OCI-LY1 (cell line): ENCODE measurements around the gene CCR7.

Experiments used
- EZH2 ChIP-seq: fragments of 200-600 bp; sonication (generic), shearing (Covaris generic); IDR thresholded peaks from 2 replicates; pipeline ENCODE4 v1.8.0; 2017; ENCODE audit warnings: borderline replicate concordance, mixed run types, mild to moderate bottlenecking, antibody characterized with exemption, low read length, moderate library complexity, mixed read lengths
- TF ChIP-seq, protein P1 (sequence below): fragments of 200-600 bp; sonication (generic), shearing (Covaris generic); IDR thresholded peaks from 2 replicates; pipeline ENCODE4 v1.5.1; 2017; ENCODE audit warnings: mild to moderate bottlenecking, antibody characterized with exemption, low read length, moderate library complexity, mixed read lengths

DNA sequence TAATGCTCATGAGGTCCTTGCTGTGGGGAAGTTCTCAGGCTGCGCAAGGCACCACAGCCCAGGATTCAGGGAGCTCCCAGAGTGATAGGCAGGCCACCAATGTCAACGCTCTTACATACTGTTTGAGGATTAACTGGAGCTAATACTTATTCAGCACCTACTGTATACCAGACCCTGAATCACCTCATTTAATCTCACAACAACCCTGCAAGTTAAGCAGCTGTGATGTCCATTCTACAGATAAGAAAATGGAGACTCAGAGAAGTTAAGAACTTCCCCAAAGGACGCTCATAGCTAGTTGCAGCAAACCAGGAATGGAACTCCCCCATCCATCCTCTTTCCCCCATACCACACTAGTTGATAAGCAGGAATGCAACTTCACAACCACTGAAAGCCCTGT is 25.5 kb upstream of the CCR7 start:
- TF ChIP-seq, protein P1, sequence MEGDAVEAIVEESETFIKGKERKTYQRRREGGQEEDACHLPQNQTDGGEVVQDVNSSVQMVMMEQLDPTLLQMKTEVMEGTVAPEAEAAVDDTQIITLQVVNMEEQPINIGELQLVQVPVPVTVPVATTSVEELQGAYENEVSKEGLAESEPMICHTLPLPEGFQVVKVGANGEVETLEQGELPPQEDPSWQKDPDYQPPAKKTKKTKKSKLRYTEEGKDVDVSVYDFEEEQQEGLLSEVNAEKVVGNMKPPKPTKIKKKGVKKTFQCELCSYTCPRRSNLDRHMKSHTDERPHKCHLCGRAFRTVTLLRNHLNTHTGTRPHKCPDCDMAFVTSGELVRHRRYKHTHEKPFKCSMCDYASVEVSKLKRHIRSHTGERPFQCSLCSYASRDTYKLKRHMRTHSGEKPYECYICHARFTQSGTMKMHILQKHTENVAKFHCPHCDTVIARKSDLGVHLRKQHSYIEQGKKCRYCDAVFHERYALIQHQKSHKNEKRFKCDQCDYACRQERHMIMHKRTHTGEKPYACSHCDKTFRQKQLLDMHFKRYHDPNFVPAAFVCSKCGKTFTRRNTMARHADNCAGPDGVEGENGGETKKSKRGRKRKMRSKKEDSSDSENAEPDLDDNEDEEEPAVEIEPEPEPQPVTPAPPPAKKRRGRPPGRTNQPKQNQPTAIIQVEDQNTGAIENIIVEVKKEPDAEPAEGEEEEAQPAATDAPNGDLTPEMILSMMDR = no peak
- no peak for TF ChIP-seq EZH2
